A673 (cell line): Measurements from ENCODE around the gene RAB11FIP4. TPM values are rescaled to one million over a fixed set of nuclear protein-coding genes. Genes with fewer than 3 reads are reported as not detected.

Experiments
- BruUV-seq: library from RNA; stranded (reverse); fragments of 400-500 nt; replicated peaks from 2 replicates; lab custom pipeline; 2021; lab: Mats Ljungman, UMichigan
- CTCF ChIA-PET: fragments of 300-600 bp; sonication (Branson Sonifier 250); formaldehyde crosslinking; loops from one replicate; lab custom pipeline; 2022; ENCODE audit warnings: antibody characterized with exemption; lab: Charles Lee
- POLR2A ChIA-PET: fragments of 300-600 bp; sonication (Branson Sonifier 250); formaldehyde crosslinking; loops from one replicate; lab custom pipeline; 2022; ENCODE audit warnings: antibody characterized with exemption; ENCODE audit not compliant: low non-redundant PET; lab: Charles Lee
- DNase-seq: peaks from one replicate; pipeline ENCODE4 v3.0.0-alpha.2; 2015; ENCODE audit warnings: low spot score
- H3K27ac ChIP-seq: fragments of 200-600 bp; sonication (generic); 2 replicates; pipeline ENCODE4 v1.5.1; 2016; ENCODE audit warnings: mixed run types, low read depth, mild to moderate bottlenecking, mixed read lengths, antibody characterized with exemption, low read length; ENCODE audit not compliant: poor library complexity, severe bottlenecking
- H3K27me3 ChIP-seq: fragments of 200-600 bp; sonication (generic); replicated peaks from 2 replicates; pipeline ENCODE4 v1.6.1; 2017; ENCODE audit warnings: mixed run types, low read depth, mild to moderate bottlenecking, mixed read lengths, antibody characterized with exemption, low read length; ENCODE audit not compliant: insufficient read depth, poor library complexity
- H3K36me3 ChIP-seq: fragments of 200-600 bp; sonication (generic); 2 replicates; pipeline ENCODE4 v1.6.1; 2016; ENCODE audit warnings: mixed run types, mild to moderate bottlenecking, mixed read lengths, antibody characterized with exemption, low read length; ENCODE audit not compliant: insufficient read depth, poor library complexity, severe bottlenecking
- H3K4me1 ChIP-seq: fragments of 200-600 bp; sonication (generic); 2 replicates; pipeline ENCODE4 v1.6.1; 2017; ENCODE audit warnings: mixed run types, mild to moderate bottlenecking, mixed read lengths, antibody characterized with exemption, low read length; ENCODE audit not compliant: insufficient read depth, poor library complexity, severe bottlenecking
- H3K4me3 ChIP-seq: fragments of 200-600 bp; sonication (generic); 2 replicates; pipeline ENCODE4 v1.5.1; 2016; ENCODE audit warnings: low read depth, mixed run types, mild to moderate bottlenecking, mixed read lengths, low read length; ENCODE audit not compliant: poor library complexity, severe bottlenecking
- H3K9me3 ChIP-seq: fragments of 200-600 bp; sonication (generic); 2 replicates; pipeline ENCODE4 v1.6.1; 2016; ENCODE audit warnings: mixed run types, low read depth, mild to moderate bottlenecking, mixed read lengths, antibody characterized with exemption, low read length; ENCODE audit not compliant: poor library complexity, severe bottlenecking
- EZH2 ChIP-seq: fragments of 200-600 bp; sonication (generic); IDR thresholded peaks from 2 replicates; pipeline ENCODE4 v1.6.1; 2017; ENCODE audit warnings: borderline replicate concordance, low read depth, mild to moderate bottlenecking, mixed read lengths, antibody characterized with exemption, low read length; ENCODE audit not compliant: poor library complexity, severe bottlenecking
- intact Hi-C: fragments of 100-400 bp; cut with micrococcal nuclease; formaldehyde crosslinking; loops from one replicate; pipeline ENCODE4 v1.10.0; 2022; ENCODE audit not compliant: unreplicated experiment
- total RNA-seq: library from RNA; stranded (reverse); gene quantifications from 2 replicates; pipeline ENCODE4 v1.2.3, GENCODE V29; 2021
- TF ChIP-seq, protein P1 (sequence below): fragments of 300-800, 200-600 bp; sonication (generic); conservative IDR thresholded peaks from 2 replicates; pipeline ENCODE4 v1.5.1; 2017; ENCODE audit warnings: low read depth, mild to moderate bottlenecking, antibody characterized with exemption, low read length, moderate library complexity, mixed read lengths

The RAB11FIP4 gene
- total RNA-seq, 1 experiment from 2014 or later, result 2.4 TPM

DNA sequence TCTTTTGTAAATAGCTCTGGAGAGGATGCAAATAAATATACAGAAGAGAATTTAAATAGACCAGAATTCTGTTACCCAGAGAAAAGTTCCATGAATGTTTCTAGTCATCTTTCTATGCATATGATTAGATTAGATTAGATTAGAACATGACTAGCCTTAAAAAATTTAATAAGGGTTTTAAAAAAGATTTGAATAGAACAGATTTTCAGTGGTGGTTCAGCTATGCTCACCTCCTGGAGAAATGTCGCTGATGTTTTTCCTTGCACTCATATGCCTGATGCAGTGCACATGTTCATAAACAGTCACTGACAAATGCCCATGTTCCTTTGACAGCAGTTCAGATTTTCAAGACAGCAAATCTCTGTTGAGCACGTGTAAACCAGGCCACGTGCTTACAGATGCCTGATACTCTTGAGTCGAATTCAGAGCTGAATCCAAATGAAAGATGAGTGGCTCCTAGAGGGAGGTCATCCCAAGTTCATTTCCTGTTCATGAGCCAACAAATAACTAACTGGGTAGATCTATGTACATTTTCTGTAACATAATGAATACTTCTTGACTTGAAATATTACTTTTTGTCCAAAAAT is 19.9 kb upstream of the RAB11FIP4 start:
- intact Hi-C loops, result loop anchor here (5.0 kb wide), 1 partner anchor 154 kb away; no protein-coding TSS in a partner anchor
- TF ChIP-seq EZH2, result no peak
- TF ChIP-seq, protein P1, sequence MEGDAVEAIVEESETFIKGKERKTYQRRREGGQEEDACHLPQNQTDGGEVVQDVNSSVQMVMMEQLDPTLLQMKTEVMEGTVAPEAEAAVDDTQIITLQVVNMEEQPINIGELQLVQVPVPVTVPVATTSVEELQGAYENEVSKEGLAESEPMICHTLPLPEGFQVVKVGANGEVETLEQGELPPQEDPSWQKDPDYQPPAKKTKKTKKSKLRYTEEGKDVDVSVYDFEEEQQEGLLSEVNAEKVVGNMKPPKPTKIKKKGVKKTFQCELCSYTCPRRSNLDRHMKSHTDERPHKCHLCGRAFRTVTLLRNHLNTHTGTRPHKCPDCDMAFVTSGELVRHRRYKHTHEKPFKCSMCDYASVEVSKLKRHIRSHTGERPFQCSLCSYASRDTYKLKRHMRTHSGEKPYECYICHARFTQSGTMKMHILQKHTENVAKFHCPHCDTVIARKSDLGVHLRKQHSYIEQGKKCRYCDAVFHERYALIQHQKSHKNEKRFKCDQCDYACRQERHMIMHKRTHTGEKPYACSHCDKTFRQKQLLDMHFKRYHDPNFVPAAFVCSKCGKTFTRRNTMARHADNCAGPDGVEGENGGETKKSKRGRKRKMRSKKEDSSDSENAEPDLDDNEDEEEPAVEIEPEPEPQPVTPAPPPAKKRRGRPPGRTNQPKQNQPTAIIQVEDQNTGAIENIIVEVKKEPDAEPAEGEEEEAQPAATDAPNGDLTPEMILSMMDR, result no peak
- no TSS peak for BruUV-seq

DNA sequence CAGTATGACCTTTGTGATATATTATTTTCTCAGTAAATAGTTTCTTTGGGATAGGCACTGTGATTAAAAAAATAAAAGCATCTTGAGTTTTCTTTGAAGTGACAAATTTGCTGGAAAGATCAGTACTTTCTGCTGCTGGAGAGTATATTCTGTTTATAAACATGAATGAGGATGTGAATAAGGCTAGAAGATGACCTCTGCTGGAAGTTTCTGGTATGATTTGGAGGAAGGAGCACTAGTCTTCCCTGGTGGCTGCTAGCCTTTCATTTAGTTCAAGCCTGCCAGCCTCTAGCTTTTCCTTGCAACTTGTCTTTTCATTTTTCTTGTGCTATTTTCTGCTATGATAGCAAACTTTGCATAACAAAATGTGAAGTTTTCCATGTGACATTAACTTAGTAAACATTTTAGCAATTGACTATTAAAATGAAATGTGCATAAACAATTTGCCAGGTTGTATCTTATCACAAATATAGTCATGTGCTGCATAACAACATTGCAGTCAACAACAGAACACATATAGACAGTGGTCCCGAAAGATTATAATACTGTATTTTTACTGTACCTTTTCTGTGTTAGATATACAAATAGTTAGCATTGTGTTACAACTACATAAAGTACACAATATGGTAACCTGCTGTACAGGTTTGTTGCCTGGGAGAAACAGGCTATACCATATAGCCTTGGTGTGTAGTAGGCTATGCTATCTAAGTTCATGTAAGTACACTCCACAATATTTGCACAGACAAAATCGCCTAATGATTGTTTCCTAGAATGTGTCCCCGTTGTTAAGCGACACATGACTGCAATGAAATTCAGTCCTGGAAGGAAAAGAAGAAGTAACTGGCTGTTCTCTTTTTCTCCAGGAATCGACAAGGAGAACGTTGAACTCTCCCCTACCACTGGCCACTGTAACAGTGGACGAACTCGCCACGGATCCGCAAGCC is 18.1 kb upstream of the RAB11FIP4 start:
- no peaks in the 10 kb centered on the region for H3K27me3 ChIP-seq
- POLR2A ChIA-PET, result no interaction called here
- peaks cover 9% of the 10 kb centered on the region for H3K4me1 ChIP-seq
- no peak overlapping the region for H3K27ac ChIP-seq
- no peaks in the 10 kb centered on the region for H3K9me3 ChIP-seq
- TF ChIP-seq, protein P1, result peak; percentile 48
- no peak for TF ChIP-seq EZH2
- CTCF ChIA-PET, result no interaction called here
- peak; percentile 52 for DNase-seq
- no peaks in the 10 kb centered on the region for H3K36me3 ChIP-seq
- no TSS peak for BruUV-seq
- H3K4me3 ChIP-seq, result no peak overlapping the region
- intact Hi-C loops, result loop anchor here (5.0 kb wide), 1 partner anchor 156 kb away; no protein-coding TSS in a partner anchor

More for the DNA sequence above, 19.9 kb upstream of the RAB11FIP4 start:
- POLR2A ChIA-PET, result no interaction called here
- CTCF ChIA-PET, result no interaction called here
- Histone ChIP-seq H3K9me3 (no peaks in the 10 kb centered on the region), H3K36me3 (no peaks in the 10 kb centered on the region), H3K27ac (no peak overlapping the region), H3K4me1 (peaks cover 9% of the 10 kb centered on the region), H3K27me3 (no peaks in the 10 kb centered on the region), H3K4me3 (no peak overlapping the region)
- peak; percentile 66 for DNase-seq

DNA sequence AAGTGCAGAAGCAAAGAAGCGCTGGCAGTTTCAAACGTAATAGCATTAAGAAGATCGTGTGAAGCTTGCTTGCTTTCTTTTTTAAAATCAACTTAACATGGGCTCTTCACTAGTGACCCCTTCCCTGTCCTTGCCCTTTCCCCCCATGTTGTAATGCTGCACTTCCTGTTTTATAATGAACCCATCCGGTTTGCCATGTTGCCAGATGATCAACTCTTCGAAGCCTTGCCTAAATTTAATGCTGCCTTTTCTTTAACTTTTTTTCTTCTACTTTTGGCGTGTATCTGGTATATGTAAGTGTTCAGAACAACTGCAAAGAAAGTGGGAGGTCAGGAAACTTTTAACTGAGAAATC is 17.4 kb upstream of the RAB11FIP4 start:
- no peak overlapping the region for H3K4me3 ChIP-seq
- no peaks in the 10 kb centered on the region for H3K36me3 ChIP-seq
- DNase-seq, result no peak
- no peaks in the 10 kb centered on the region for H3K9me3 ChIP-seq
- TF ChIP-seq, protein P1, result no peak
- no peak for TF ChIP-seq EZH2
- CTCF ChIA-PET, result no interaction called here
- POLR2A ChIA-PET, result no interaction called here
- intact Hi-C loops, result loop anchor here (5.0 kb wide), 1 partner anchor 157 kb away; no protein-coding TSS in a partner anchor
- H3K27me3 ChIP-seq, result no peaks in the 10 kb centered on the region
- H3K4me1 ChIP-seq, result peaks cover 9% of the 10 kb centered on the region
- H3K27ac ChIP-seq, result no peak overlapping the region
- BruUV-seq, result no TSS peak
